ENCODE data around the gene EPHB4. TPM values are rescaled to one million over a fixed set of nuclear protein-coding genes. Genes with fewer than 3 reads are reported as not detected.

Gene EPHB4
- total and polyA plus RNA-seq, 10 of the 15 experiments (the other 5 are each of a cell fraction or from before 2014, with no cell fraction given) = 0.32 to 0.85 (median 0.48) TPM; not detected in 4

- H3K27ac ChIP-seq (ENCODE audit: control insufficient read depth, insufficient read depth) = no peak overlapping the region
- no peak overlapping the region for H3K4me2 ChIP-seq (ENCODE audit: control insufficient read depth, insufficient read depth)
- no peak for FAIRE-seq
- no peaks in the 10 kb centered on the region for H3K36me3 ChIP-seq (ENCODE audit: control insufficient read depth in 2 of 2, insufficient read depth in 2 of 2, low read length in 1 of 2)
- no peak overlapping the region for H3K4me3 ChIP-seq
- in situ Hi-C loops (cut with MboI) = no loop called here
- TF ChIP-seq PML (IDR thresholded peaks at IDR 0.05; ENCODE audit: low read length) (no peak), JUNB (IDR thresholded peaks at IDR 0.05) (no peak), TAF1 (IDR thresholded peaks at IDR 0.05; ENCODE audit: borderline replicate concordance, low read depth, low read length) (no peak), NR2F1 (conservative IDR thresholded peaks at IDR 0.05) (no peak), SIX5 (IDR thresholded peaks at IDR 0.05; ENCODE audit: low read depth, low read length, severe bottlenecking) (no peak), ZNF622 (IDR thresholded peaks at IDR 0.05) (no peak), IRF3 (IDR thresholded peaks at IDR 0.05) (no peak), RAD51 (IDR thresholded peaks at IDR 0.05) (no peak), ETV6 (conservative IDR thresholded peaks at IDR 0.05 in 1 of 2, IDR thresholded peaks at IDR 0.05 in 1 of 2; ENCODE audit: borderline replicate concordance in 1 of 2, low read depth in 1 of 2) (no peak), CHD1 (IDR thresholded peaks at IDR 0.05; ENCODE audit: low read depth, low read length) (no peak), EP300 (IDR thresholded peaks at IDR 0.05; ENCODE audit: borderline replicate concordance in 1 of 2, control insufficient read depth in 1 of 2, low read depth in 2 of 2, low read length in 2 of 2) (no peak), CBFB (IDR thresholded peaks at IDR 0.05; ENCODE audit: low read depth) (no peak), GATAD2B (conservative IDR thresholded peaks at IDR 0.05; ENCODE audit: low read depth) (no peak), ZNF217 (IDR thresholded peaks at IDR 0.05) (no peak), FOXK2 (IDR thresholded peaks at IDR 0.05) (no peak), BACH1 (IDR thresholded peaks at IDR 0.05; ENCODE audit: borderline replicate concordance) (no peak), LARP7 (IDR thresholded peaks at IDR 0.05) (no peak), RAD21 (IDR thresholded peaks at IDR 0.05; ENCODE audit: insufficient read depth, low read depth, low read length) (no peak)
- TF ChIP-seq, protein P1, sequence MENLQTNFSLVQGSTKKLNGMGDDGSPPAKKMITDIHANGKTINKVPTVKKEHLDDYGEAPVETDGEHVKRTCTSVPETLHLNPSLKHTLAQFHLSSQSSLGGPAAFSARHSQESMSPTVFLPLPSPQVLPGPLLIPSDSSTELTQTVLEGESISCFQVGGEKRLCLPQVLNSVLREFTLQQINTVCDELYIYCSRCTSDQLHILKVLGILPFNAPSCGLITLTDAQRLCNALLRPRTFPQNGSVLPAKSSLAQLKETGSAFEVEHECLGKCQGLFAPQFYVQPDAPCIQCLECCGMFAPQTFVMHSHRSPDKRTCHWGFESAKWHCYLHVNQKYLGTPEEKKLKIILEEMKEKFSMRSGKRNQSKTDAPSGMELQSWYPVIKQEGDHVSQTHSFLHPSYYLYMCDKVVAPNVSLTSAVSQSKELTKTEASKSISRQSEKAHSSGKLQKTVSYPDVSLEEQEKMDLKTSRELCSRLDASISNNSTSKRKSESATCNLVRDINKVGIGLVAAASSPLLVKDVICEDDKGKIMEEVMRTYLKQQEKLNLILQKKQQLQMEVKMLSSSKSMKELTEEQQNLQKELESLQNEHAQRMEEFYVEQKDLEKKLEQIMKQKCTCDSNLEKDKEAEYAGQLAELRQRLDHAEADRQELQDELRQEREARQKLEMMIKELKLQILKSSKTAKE (IDR thresholded peaks at IDR 0.05; ENCODE audit: low read depth, poor library complexity, severe bottlenecking) = no peak
- TF ChIP-seq, protein P2, sequence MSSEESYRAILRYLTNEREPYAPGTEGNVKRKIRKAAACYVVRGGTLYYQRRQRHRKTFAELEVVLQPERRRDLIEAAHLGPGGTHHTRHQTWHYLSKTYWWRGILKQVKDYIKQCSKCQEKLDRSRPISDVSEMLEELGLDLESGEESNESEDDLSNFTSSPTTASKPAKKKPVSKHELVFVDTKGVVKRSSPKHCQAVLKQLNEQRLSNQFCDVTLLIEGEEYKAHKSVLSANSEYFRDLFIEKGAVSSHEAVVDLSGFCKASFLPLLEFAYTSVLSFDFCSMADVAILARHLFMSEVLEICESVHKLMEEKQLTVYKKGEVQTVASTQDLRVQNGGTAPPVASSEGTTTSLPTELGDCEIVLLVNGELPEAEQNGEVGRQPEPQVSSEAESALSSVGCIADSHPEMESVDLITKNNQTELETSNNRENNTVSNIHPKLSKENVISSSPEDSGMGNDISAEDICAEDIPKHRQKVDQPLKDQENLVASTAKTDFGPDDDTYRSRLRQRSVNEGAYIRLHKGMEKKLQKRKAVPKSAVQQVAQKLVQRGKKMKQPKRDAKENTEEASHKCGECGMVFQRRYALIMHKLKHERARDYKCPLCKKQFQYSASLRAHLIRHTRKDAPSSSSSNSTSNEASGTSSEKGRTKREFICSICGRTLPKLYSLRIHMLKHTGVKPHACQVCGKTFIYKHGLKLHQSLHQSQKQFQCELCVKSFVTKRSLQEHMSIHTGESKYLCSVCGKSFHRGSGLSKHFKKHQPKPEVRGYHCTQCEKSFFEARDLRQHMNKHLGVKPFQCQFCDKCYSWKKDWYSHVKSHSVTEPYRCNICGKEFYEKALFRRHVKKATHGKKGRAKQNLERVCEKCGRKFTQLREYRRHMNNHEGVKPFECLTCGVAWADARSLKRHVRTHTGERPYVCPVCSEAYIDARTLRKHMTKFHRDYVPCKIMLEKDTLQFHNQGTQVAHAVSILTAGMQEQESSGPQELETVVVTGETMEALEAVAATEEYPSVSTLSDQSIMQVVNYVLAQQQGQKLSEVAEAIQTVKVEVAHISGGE (CRISPR knock-in tag; IDR thresholded peaks at IDR 0.05) = no peak
- peaks cover 0 to 1% of the 10 kb centered on the region in 2 experiments; a peak in 1 of 4 replicates for H3K27me3 ChIP-seq (replicated peaks in 1 of 2; ENCODE audit: control insufficient read depth in 2 of 2, insufficient read depth in 2 of 2, low read length in 1 of 2)
- RAD21 ChIA-PET (ENCODE audit: unreplicated experiment) = no interaction called here
- CTCF ChIA-PET = no interaction called here
- POLR2A ChIA-PET = no interaction called here
- no TSS peak for BruUV-seq (replicated peaks)
- H4K20me1 ChIP-seq (ENCODE audit: control insufficient read depth, insufficient read depth) = no peaks in the 10 kb centered on the region
- no peaks in the 10 kb centered on the region for H3K4me1 ChIP-seq (ENCODE audit: control insufficient read depth, insufficient read depth, low read length)
- H3K9me3 ChIP-seq (replicated peaks; ENCODE audit: control insufficient read depth, insufficient read depth, low read length) = no peaks in the 10 kb centered on the region
- H3K79me2 ChIP-seq (ENCODE audit: control insufficient read depth, insufficient read depth, low read length) = no peaks in the 10 kb centered on the region
- DNase-seq (ENCODE audit: low read depth, low spot score) = no peak
- no peak for ATAC-seq
- no peak overlapping the region for H3K9ac ChIP-seq (ENCODE audit: control insufficient read depth, insufficient read depth, low read length)
- intact Hi-C loops (cut with micrococcal nuclease; ENCODE audit: unreplicated experiment) = no loop called here
- SMC1A ChIA-PET (ENCODE audit: uncharacterized antibody, unreplicated experiment) = no interaction called here
- H2AFZ ChIP-seq (ENCODE audit: control insufficient read depth, low read depth, low read length) = no peak overlapping the region
- 61% methylated on average over 16 of the region's 16 CpGs for WGBS (ENCODE audit: insufficient coverage, insufficient replicate concordance, low lambda C conversion rate, missing lambda C conversion rate)
Measured at GRCh38 chr7:100765250-100765649, 62.1 kb downstream of the EPHB4 start.
